Endothelial cell of umbilical vein (primary cell): ENCODE measurements around the gene AGL. TPM values are rescaled to one million over a fixed set of nuclear protein-coding genes. Genes with fewer than 3 reads are reported as not detected.

Experiments used
- BruUV-seq: library from RNA; stranded (reverse); fragments of 400-500 nt; replicated peaks from 2 replicates; lab custom pipeline; 2021; lab: Mats Ljungman, UMichigan
- CTCF ChIA-PET: fragments of 300-600, 350-600 bp; sonication (Branson Sonifier 250); formaldehyde crosslinking; loops from one replicate; lab custom pipeline; 2021; ENCODE audit warnings: antibody characterized with exemption, inconsistent platforms; lab: Charles Lee
- POLR2A ChIA-PET: fragments of 300-600, 350-600 bp; sonication (Branson Sonifier 250); formaldehyde crosslinking; loops from one replicate; lab custom pipeline; 2021; ENCODE audit warnings: antibody characterized with exemption, inconsistent platforms; lab: Charles Lee
- DNase-seq: peaks from one replicate; pipeline ENCODE4 v3.0.0-alpha.2; 2011; ENCODE audit warnings: low read depth, low spot score
- FAIRE-seq: peaks from 2 replicates; lab custom pipeline; 2011; peaks lifted over from hg19 to GRCh38; lab: Jason Lieb, UNC
- H2AFZ ChIP-seq: 2 replicates; pipeline ENCODE4 v1.6.0; 2012; ENCODE audit warnings: low read depth, low read length, control low read depth, inconsistent platforms
- H3K27ac ChIP-seq: 2 replicates; pipeline ENCODE4 v1.5.1; 2011; ENCODE audit warnings: low read depth, mild to moderate bottlenecking, control low read depth, low read length, moderate library complexity; ENCODE audit not compliant: insufficient read depth
- H3K27me3 ChIP-seq, 2 experiments: 2 replicates each; pipeline versions ENCODE4 v1.6.0 to v1.6.1; 2011; ENCODE audit warnings: low read length in 2 of 2, mixed read lengths in 1 of 2; ENCODE audit not compliant: control insufficient read depth in 2 of 2, insufficient read depth in 2 of 2
- H3K36me3 ChIP-seq, 2 experiments: 2 replicates in 1 of 2; 3 replicates in 1 of 2; pipeline ENCODE4 v1.5.1; 2011; ENCODE audit warnings: low read length in 2 of 2, mild to moderate bottlenecking in 1 of 2, moderate library complexity in 1 of 2; ENCODE audit not compliant: control insufficient read depth in 2 of 2, insufficient read depth in 2 of 2; ENCODE audit errors: extremely low read depth in 1 of 2
- H3K4me1 ChIP-seq: 3 replicates; pipeline ENCODE4 v1.5.1; 2011; ENCODE audit warnings: mild to moderate bottlenecking, low read length; ENCODE audit not compliant: control insufficient read depth, insufficient read depth; ENCODE audit errors: extremely low read depth
- H3K4me2 ChIP-seq: 2 replicates; pipeline ENCODE4 v1.6.1; 2011; ENCODE audit warnings: low read length, control low read depth, mixed read lengths; ENCODE audit not compliant: insufficient read depth
- H3K4me3 ChIP-seq, 3 experiments: fragments of 200-600 bp in 1 of 3; sonication (generic), shearing (Covaris generic) in 1 of 3; replicated peaks in 1 of 3; 2 replicates each; pipeline ENCODE4 v1.5.1; 2011 to 2016; ENCODE audit warnings: control low read depth in 3 of 3, low read length in 3 of 3, mild to moderate bottlenecking in 2 of 3, inconsistent platforms in 1 of 3, low read depth in 1 of 3, moderate library complexity in 1 of 3; ENCODE audit not compliant: insufficient read depth in 1 of 3
- H3K79me2 ChIP-seq: 2 replicates; pipeline ENCODE4 v1.6.0; 2012; ENCODE audit warnings: low read length, inconsistent platforms; ENCODE audit not compliant: control insufficient read depth, insufficient read depth
- H3K9ac ChIP-seq: replicated peaks from 2 replicates; pipeline ENCODE3; 2011; ENCODE audit warnings: low read length, control low read depth; ENCODE audit not compliant: insufficient read depth; ENCODE audit errors: extremely low read depth
- H3K9me1 ChIP-seq: replicated peaks from 3 replicates; pipeline ENCODE4 v1.6.0; 2011; ENCODE audit warnings: mild to moderate bottlenecking, low read length; ENCODE audit not compliant: control insufficient read depth, insufficient read depth; ENCODE audit errors: extremely low read depth
- H3K9me3 ChIP-seq: replicated peaks from 2 replicates; pipeline ENCODE4 v1.5.1; 2012; ENCODE audit warnings: low read length, inconsistent platforms; ENCODE audit not compliant: control insufficient read depth, insufficient read depth
- H4K20me1 ChIP-seq: replicated peaks from 2 replicates; pipeline ENCODE3; 2011; ENCODE audit warnings: mild to moderate bottlenecking, low read length; ENCODE audit not compliant: control insufficient read depth, insufficient read depth; ENCODE audit errors: extremely low read depth
- EZH2 ChIP-seq: IDR thresholded peaks from 2 replicates; pipeline ENCODE4 v1.6.1; 2012; ENCODE audit warnings: borderline replicate concordance, low read depth, mild to moderate bottlenecking, moderate library complexity, low read length, inconsistent platforms; ENCODE audit not compliant: severe bottlenecking
- FOS ChIP-seq: IDR thresholded peaks from 2 replicates; pipeline ENCODE4 v1.6.1; 2011; ENCODE audit warnings: mild to moderate bottlenecking, low read length, moderate library complexity, borderline replicate concordance; ENCODE audit not compliant: insufficient read depth
- GATA2 ChIP-seq: IDR thresholded peaks from 2 replicates; pipeline ENCODE4 v1.7.0; 2011; ENCODE audit warnings: low read depth, mild to moderate bottlenecking, moderate library complexity, mixed read lengths, low read length; ENCODE audit not compliant: insufficient read length, insufficient read depth
- JUN ChIP-seq: IDR thresholded peaks from 2 replicates; pipeline ENCODE4 v1.6.1; 2011; ENCODE audit warnings: borderline replicate concordance, low read depth; ENCODE audit not compliant: insufficient read length, insufficient read depth
- MYC ChIP-seq: IDR thresholded peaks from one replicate; pipeline ENCODE4 v1.6.1; 2011; ENCODE audit warnings: mild to moderate bottlenecking, low read depth, low read length
- POLR2A ChIP-seq: IDR thresholded peaks from 2 replicates; pipeline ENCODE4 v1.6.1; 2012; ENCODE audit warnings: low read depth, mild to moderate bottlenecking, control low read depth, low read length
- POLR2AphosphoS5 ChIP-seq: IDR thresholded peaks from 2 replicates; pipeline ENCODE4 v1.6.1; 2012; ENCODE audit warnings: low read depth, mild to moderate bottlenecking, control low read depth, low read length, moderate library complexity; ENCODE audit not compliant: insufficient read depth
- dilution Hi-C: fragments of 300-500 bp; cut with MboI; formaldehyde crosslinking; loops from one replicate; pipeline ENCODE4 v1.15.0; 2019; ENCODE audit warnings: low sequenced_read_pairs; ENCODE audit not compliant: extremely low pct_ligation_motif_present
- intact Hi-C: fragments of 100-400 bp; cut with micrococcal nuclease; formaldehyde crosslinking; loops from one replicate; pipeline ENCODE4 v1.10.0; 2022
- polyA plus RNA-seq, 4 experiments: library from polyadenylated mRNA; depleted of rRNA in 3 of 4; stranded (reverse) in 3 of 4; unstranded in 1 of 4; fragments of >200 nt; gene quantifications; 2 replicates each; pipeline versions ENCODE4 v1.2.1 to v1.2.3, GENCODE V29; 2011 to 2012; ENCODE audit warnings: missing spikeins in 1 of 4
- total RNA-seq: library from RNA; stranded (reverse); gene quantifications from 2 replicates; pipeline ENCODE4 v1.2.3, GENCODE V29; 2021
- TF ChIP-seq, protein P1 (sequence below): IDR thresholded peaks from 2 replicates; pipeline ENCODE4 v1.6.1; 2011; ENCODE audit not compliant: insufficient read depth, insufficient read length
- TF ChIP-seq, protein P2 (sequence below), 2 donors: IDR thresholded peaks; 1 replicate in 1 of 2; 2 replicates in 1 of 2; pipeline ENCODE4 v1.5.1; 2011; ENCODE audit warnings: low read length in 2 of 2, mild to moderate bottlenecking in 2 of 2, moderate library complexity in 2 of 2, control low read depth in 1 of 2, inconsistent platforms in 1 of 2, low read depth in 1 of 2; ENCODE audit not compliant: insufficient read depth in 1 of 2; ENCODE audit errors: extremely low read depth in 1 of 2

Gene AGL
- total and polyA plus RNA-seq, 2 donors (not counting 3 experiments of a cell fraction or from before 2014, with no cell fraction given), result 1.5 to 10.7 TPM

DNA sequence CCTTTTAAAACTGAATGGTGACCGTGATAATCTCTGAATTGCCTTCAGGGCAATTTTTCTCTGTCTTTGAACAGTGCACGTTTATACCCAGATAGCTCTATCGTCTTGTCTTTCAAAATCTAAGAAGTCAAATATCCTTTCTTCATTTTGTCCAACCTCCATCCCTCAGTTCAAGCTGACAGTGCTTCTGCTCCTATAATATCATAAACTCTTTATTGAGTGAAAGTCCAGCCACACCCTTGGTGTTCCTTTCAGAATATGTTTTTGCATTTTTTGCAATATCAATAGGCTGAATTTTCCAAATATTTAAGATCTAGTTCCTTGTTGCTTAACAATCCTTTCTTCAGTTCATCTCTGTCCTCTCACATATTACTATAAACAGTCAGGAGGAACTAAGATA, 48.6 kb upstream of the AGL start:
- H3K9me1 ChIP-seq, result no peaks in the 10 kb centered on the region
- H3K79me2 ChIP-seq, result no peaks in the 10 kb centered on the region
- no peaks in the 10 kb centered on the region for H3K4me1 ChIP-seq
- no peak overlapping the region for H3K4me3 ChIP-seq
- ChIA-PET CTCF (interaction anchor here (1.3 kb wide), 1 partner anchor 654 kb away, joined by 3 read pairs; no protein-coding TSS in a partner anchor), POLR2A (no interaction called here)
- no peak for FAIRE-seq
- DNase-seq, result no peak
- dilution Hi-C loops, result no loop called here
- BruUV-seq, result no TSS peak
- H2AFZ ChIP-seq, result no peak overlapping the region
- no peaks in the 10 kb centered on the region for H4K20me1 ChIP-seq
- TF ChIP-seq GATA2 (no peak), JUN (no peak), EZH2 (no peak), MYC (no peak), FOS (no peak), POLR2AphosphoS5 (no peak), POLR2A (no peak)
- TF ChIP-seq, protein P1, sequence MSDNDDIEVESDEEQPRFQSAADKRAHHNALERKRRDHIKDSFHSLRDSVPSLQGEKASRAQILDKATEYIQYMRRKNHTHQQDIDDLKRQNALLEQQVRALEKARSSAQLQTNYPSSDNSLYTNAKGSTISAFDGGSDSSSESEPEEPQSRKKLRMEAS, result no peak
- TF ChIP-seq, protein P2, sequence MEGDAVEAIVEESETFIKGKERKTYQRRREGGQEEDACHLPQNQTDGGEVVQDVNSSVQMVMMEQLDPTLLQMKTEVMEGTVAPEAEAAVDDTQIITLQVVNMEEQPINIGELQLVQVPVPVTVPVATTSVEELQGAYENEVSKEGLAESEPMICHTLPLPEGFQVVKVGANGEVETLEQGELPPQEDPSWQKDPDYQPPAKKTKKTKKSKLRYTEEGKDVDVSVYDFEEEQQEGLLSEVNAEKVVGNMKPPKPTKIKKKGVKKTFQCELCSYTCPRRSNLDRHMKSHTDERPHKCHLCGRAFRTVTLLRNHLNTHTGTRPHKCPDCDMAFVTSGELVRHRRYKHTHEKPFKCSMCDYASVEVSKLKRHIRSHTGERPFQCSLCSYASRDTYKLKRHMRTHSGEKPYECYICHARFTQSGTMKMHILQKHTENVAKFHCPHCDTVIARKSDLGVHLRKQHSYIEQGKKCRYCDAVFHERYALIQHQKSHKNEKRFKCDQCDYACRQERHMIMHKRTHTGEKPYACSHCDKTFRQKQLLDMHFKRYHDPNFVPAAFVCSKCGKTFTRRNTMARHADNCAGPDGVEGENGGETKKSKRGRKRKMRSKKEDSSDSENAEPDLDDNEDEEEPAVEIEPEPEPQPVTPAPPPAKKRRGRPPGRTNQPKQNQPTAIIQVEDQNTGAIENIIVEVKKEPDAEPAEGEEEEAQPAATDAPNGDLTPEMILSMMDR (IDR thresholded peaks at IDR 0.05; ENCODE audit: extremely low read depth in 1 of 2, insufficient read depth in 1 of 2, low read depth in 1 of 2, low read length in 2 of 2), result no peak
- H3K27me3 ChIP-seq, result peaks cover 16 to 28% of the 10 kb centered on the region in 2 experiments
- intact Hi-C loops, result no loop called here
- no peaks in the 10 kb centered on the region for H3K36me3 ChIP-seq
- no peak overlapping the region for H3K27ac ChIP-seq
- no peaks in the 10 kb centered on the region for H3K9me3 ChIP-seq
- H3K4me2 ChIP-seq, result no peak overlapping the region
- no peak overlapping the region for H3K9ac ChIP-seq
